GM12878 (cell line): ENCODE data around the gene SUGP2.

Source experiments
- CEBPB ChIP-seq, 2 experiments: fragments of 150-350 bp in 1 of 2; IDR thresholded peaks; 2 replicates each; pipeline ENCODE4 v1.6.1; 2012 to 2014; ENCODE audit warnings: low read depth in 2 of 2, low read length in 2 of 2, borderline replicate concordance in 1 of 2, inconsistent platforms in 1 of 2
- CTCF ChIP-seq, 3 experiments: IDR thresholded peaks in 2 of 3; conservative IDR thresholded peaks in 1 of 3; 2 replicates each; pipeline ENCODE4 v1.5.1; 2011; ENCODE audit warnings: low read depth in 3 of 3, low read length in 3 of 3, mild to moderate bottlenecking in 3 of 3, control low read depth in 2 of 3, moderate library complexity in 2 of 3, inconsistent platforms in 1 of 3, mixed read lengths in 1 of 3; ENCODE audit not compliant: control insufficient read depth in 2 of 3, insufficient read depth in 1 of 3; ENCODE audit errors: extremely low read depth in 1 of 3
- EP300 ChIP-seq, 2 experiments: fragments of 150-350 bp in 1 of 2; IDR thresholded peaks; 2 replicates each; pipeline ENCODE4 v1.6.1; 2011 to 2012; ENCODE audit warnings: low read depth in 2 of 2, low read length in 2 of 2, borderline replicate concordance in 1 of 2, improper control_type of control experiment in 1 of 2, inconsistent platforms in 1 of 2; ENCODE audit not compliant: control insufficient read depth in 1 of 2
- EZH2 ChIP-seq: IDR thresholded peaks from 2 replicates; pipeline ENCODE4 v1.6.1; 2012; ENCODE audit warnings: low read depth, mild to moderate bottlenecking, control low read depth, inconsistent platforms, low read length, borderline replicate concordance; ENCODE audit not compliant: control insufficient read depth
- MAX ChIP-seq: IDR thresholded peaks from 2 replicates; pipeline ENCODE4 v1.6.1; 2012; ENCODE audit warnings: low read depth, low read length, improper control_type of control experiment
- MTA2 ChIP-seq: fragments of 450-650 bp; IDR thresholded peaks from 2 replicates; pipeline ENCODE4 v1.6.1; 2016; ENCODE audit warnings: low read depth, mild to moderate bottlenecking, moderate library complexity
- POLR2A ChIP-seq: IDR thresholded peaks from 2 replicates; pipeline ENCODE4 v1.6.1; 2011; ENCODE audit warnings: low read depth, mild to moderate bottlenecking, low read length
- POLR2AphosphoS5 ChIP-seq: IDR thresholded peaks from 2 replicates; pipeline ENCODE4 v1.6.1; 2011; ENCODE audit warnings: mild to moderate bottlenecking, low read length, inconsistent platforms
- RELA ChIP-seq: fragments of 450-650 bp; IDR thresholded peaks from 2 replicates; pipeline ENCODE4 v1.8.0; 2014; ENCODE audit warnings: borderline replicate concordance; ENCODE audit not compliant: partially characterized antibody
- REST ChIP-seq: IDR thresholded peaks from 2 replicates; pipeline ENCODE4 v1.6.1; 2012; ENCODE audit warnings: mild to moderate bottlenecking, low read depth, low read length
- SRF ChIP-seq, 2 experiments: IDR thresholded peaks; 2 replicates each; pipeline ENCODE4 v1.6.1; 2011; ENCODE audit warnings: low read depth in 2 of 2, low read length in 2 of 2, mild to moderate bottlenecking in 1 of 2, moderate library complexity in 1 of 2
- USF1 ChIP-seq: IDR thresholded peaks from 2 replicates; pipeline ENCODE4 v1.6.1; 2011; ENCODE audit warnings: borderline replicate concordance, low read depth, mild to moderate bottlenecking, moderate library complexity, mixed read lengths, low read length; ENCODE audit not compliant: insufficient read depth; ENCODE audit errors: extremely low read length
- ZNF592 ChIP-seq: fragments of 450-650 bp; IDR thresholded peaks from 2 replicates; pipeline ENCODE4 v1.6.1; 2017; ENCODE audit warnings: mild to moderate bottlenecking, moderate library complexity
- ZNF622 ChIP-seq: fragments of 450-650 bp; IDR thresholded peaks from 2 replicates; pipeline ENCODE4 v1.6.1; 2017; ENCODE audit warnings: mild to moderate bottlenecking, inconsistent platforms

GRCh38 chr19:18948976-18949356, 84.4 kb downstream of the SUGP2 start:
- TF ChIP-seq MAX, result no peak
- no peak for TF ChIP-seq ZNF622
- no peak for TF ChIP-seq POLR2AphosphoS5
- TF ChIP-seq SRF (IDR thresholded peaks at IDR 0.05; ENCODE audit: low read depth in 2 of 2, low read length in 2 of 2), result no peak
- no peak for TF ChIP-seq EP300 (IDR thresholded peaks at IDR 0.05; ENCODE audit: borderline replicate concordance in 1 of 2, control insufficient read depth in 1 of 2, low read depth in 2 of 2, low read length in 2 of 2)
- TF ChIP-seq CTCF (IDR thresholded peaks at IDR 0.05 in 2 of 3, conservative IDR thresholded peaks at IDR 0.05 in 1 of 3; ENCODE audit: control insufficient read depth in 2 of 3, extremely low read depth in 1 of 3, insufficient read depth in 1 of 3, low read depth in 3 of 3, low read length in 3 of 3), result no peak
- no peak for TF ChIP-seq RELA
- TF ChIP-seq POLR2A, result no peak
- no peak for TF ChIP-seq CEBPB (IDR thresholded peaks at IDR 0.05; ENCODE audit: borderline replicate concordance in 1 of 2, low read depth in 2 of 2, low read length in 2 of 2)
- no peak for TF ChIP-seq MTA2
- no peak for TF ChIP-seq EZH2
- TF ChIP-seq USF1, result no peak
- TF ChIP-seq REST, result no peak
- TF ChIP-seq ZNF592, result no peak
